ENCODE results near the gene GSX1.

GSX1 gene

DNA sequence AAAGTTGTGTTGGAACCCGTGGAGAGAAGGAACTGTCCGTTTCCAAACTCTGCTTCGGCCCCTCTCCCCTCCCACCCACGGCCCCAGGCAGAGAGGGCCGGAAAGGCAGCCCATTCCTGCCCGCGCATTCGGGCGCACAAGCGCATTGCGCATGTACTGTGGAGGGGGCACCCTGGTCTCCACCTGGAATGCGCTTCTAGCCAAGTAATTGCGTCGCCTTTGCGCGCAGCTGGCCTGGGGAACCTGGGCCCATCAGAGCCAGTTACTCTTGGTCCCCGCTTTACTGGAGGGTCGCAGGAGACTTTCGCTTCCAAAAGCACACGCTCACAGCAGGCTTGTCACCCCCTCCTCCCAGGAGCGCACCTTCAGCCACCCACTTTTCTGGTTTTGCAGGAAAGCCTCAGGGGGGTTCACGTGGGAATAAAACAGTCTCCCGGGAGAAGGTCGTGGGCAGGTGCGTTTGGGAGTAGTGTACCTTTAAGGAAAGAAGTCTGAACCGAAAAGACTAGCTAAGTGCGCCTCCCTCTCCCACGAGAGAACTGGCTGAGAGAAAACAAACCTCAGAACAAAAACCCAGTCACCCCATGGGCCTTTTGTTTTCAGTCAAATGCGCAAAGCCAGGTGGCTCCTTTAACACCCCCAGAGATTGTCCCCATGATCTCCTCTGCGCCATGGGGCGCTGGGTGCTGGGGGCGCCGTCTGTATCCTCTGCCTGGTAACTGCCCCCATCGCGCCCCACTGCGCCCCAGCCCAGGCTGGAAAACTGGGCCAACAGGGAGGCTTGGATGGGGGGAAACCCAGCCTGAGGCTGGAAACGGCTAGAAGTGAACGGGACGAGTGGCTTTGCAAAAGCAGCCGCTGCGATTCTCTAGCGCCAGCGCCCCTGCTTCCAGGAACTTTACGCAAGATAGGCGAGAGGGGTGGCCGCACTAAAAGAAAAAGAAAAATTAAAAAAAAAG is 28.5 kb downstream of the GSX1 start:
- DNase-seq (ENCODE audit: low read depth) = peak; percentile 12
- TF ChIP-seq, protein P1, sequence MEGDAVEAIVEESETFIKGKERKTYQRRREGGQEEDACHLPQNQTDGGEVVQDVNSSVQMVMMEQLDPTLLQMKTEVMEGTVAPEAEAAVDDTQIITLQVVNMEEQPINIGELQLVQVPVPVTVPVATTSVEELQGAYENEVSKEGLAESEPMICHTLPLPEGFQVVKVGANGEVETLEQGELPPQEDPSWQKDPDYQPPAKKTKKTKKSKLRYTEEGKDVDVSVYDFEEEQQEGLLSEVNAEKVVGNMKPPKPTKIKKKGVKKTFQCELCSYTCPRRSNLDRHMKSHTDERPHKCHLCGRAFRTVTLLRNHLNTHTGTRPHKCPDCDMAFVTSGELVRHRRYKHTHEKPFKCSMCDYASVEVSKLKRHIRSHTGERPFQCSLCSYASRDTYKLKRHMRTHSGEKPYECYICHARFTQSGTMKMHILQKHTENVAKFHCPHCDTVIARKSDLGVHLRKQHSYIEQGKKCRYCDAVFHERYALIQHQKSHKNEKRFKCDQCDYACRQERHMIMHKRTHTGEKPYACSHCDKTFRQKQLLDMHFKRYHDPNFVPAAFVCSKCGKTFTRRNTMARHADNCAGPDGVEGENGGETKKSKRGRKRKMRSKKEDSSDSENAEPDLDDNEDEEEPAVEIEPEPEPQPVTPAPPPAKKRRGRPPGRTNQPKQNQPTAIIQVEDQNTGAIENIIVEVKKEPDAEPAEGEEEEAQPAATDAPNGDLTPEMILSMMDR (conservative IDR thresholded peaks at IDR 0.05; ENCODE audit: control insufficient read depth, insufficient read depth, low read depth, low read length) = no peak
- no peak overlapping the region for H3K4me3 ChIP-seq (ENCODE audit: control insufficient read depth, low read depth, low read length)

DNA sequence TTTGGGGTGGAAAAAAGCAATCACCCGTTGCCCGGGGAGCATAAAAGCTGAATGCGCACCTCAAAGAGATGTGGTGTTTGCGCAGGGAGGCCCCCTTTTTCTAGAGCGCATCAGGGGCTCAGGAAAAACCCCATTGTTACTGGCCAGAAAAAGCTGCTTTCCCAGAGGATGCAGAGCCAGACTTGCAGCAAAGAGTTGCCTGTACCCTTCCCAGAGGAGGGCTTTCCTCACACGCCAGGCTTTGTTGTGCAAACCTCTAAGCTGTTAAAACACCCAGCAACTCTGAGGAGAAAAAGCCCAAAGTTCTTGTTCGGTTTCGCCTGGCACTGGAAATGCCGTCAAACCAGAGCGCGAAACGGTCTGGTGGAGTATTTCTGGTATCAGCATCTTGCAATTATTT is 29.3 kb downstream of the GSX1 start:
- peak; percentile 7 for DNase-seq (ENCODE audit: low read depth)
- TF ChIP-seq, protein P1 (conservative IDR thresholded peaks at IDR 0.05; ENCODE audit: control insufficient read depth, insufficient read depth, low read depth, low read length) = no peak
- H3K4me3 ChIP-seq (ENCODE audit: control insufficient read depth, low read depth, low read length) = no peak overlapping the region

DNA sequence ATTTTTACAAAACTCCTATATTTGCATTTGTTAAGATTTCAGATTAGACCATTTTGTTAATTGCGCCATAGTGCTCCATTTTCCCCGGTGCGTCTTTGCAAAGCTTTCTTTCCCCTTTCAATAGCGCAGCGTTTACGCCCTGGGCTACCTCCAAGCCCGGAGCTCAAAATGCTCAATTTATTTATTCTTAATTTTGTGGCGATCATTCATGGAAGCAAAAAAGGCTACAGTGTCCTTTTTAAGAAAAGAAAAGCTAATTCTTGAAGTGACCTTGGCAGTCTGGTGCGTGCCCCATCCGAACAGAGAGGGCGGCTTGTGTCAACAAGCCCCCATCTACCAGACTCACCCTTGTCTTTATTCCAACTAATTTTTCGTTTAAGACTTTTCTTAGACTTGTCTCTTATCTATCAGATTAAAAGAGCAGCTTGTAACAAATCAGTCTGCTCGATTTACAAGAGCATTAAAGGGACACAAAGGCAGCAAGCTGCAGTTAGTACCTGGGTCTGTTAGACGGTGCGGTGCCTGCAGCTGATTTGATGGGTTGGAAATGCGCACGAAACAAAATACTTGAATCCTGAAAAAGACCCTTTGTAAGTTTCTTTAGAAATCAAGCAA is 30.1 kb downstream of the GSX1 start:
- TF ChIP-seq, protein P1 (conservative IDR thresholded peaks at IDR 0.05; ENCODE audit: control insufficient read depth, insufficient read depth, low read depth, low read length) = no peak
- DNase-seq (ENCODE audit: low read depth) = peak; percentile 13
- H3K4me3 ChIP-seq (ENCODE audit: control insufficient read depth, low read depth, low read length) = no peak overlapping the region

DNA sequence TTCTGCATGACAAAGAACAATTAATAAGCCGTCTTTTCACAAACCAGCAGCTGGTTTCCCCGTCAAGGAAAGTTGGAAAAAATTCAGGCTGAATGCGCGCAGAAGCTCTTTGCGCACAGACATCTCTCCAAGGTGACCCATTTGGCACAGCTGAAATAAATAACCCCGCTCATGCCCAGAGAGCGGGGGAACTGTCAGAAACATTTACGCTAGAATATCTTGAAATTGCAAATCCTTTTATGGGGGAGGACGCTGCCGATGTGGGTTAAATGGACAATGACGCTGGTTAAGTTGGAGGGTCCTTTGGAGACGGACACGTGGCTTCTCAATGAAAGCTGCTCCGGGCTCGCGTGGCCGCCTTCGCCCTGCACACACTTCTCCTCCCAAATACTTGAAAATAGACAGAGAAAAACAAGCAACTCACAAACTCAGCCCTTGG is 30.6 kb downstream of the GSX1 start:
- no peak overlapping the region for H3K4me3 ChIP-seq (ENCODE audit: control insufficient read depth, low read depth, low read length)
- DNase-seq (ENCODE audit: low read depth) = peak; percentile 27
- TF ChIP-seq, protein P1 (conservative IDR thresholded peaks at IDR 0.05; ENCODE audit: control insufficient read depth, insufficient read depth, low read depth, low read length) = no peak

DNA sequence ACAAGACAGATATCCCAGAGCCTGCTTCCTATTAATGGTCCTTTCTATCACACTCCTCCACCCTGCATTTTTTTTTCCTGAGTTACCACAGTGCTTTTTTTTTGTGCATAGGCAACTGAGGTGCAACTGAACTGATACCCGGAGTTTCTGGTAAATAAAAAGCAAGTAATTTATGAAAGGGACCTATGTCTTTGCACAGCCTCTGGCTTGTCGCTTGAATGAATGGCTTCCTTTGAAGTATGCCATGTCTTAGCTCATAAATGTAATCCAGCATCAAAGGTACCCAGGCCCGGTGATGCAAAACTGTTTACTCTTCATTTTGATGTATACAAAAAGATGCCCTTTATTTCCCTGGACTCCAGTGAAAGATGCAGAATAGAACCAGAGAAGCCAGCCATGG is 31.8 kb downstream of the GSX1 start:
- no peak for DNase-seq (ENCODE audit: low read depth)
- no peak overlapping the region for H3K4me3 ChIP-seq (ENCODE audit: control insufficient read depth, low read depth, low read length)
- TF ChIP-seq, protein P1 (conservative IDR thresholded peaks at IDR 0.05; ENCODE audit: control insufficient read depth, insufficient read depth, low read depth, low read length) = no peak

DNA sequence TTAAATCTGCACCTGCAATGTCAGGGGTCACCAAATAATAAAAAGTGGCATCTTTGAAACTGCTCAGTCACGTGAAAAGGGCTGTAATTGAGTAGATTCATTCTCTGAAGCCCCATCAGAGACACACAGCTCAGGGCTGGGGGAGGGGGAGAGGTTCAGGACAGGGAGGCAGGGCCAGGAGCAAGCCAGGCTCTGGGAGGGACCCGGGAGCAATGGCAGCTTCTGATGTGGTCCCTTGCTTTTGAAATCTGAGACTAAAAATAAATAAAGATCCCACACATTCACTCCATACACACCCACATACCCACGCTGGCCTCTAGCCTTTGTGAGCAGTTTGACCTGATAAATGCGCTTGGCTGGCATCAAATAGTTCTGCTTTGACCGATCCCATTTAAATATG is 32.8 kb downstream of the GSX1 start:
- H3K4me3 ChIP-seq (ENCODE audit: control insufficient read depth, low read depth, low read length) = no peak overlapping the region
- DNase-seq (ENCODE audit: low read depth) = no peak
- TF ChIP-seq, protein P1 (conservative IDR thresholded peaks at IDR 0.05; ENCODE audit: control insufficient read depth, insufficient read depth, low read depth, low read length) = no peak
